ENCODE measurements around the gene CRYBA4.
"Not testable (repeated sequence)": the region's sequence is repeated elsewhere in the genome, so short reads cannot be mapped to it uniquely, and the experiment has no call there.

The CRYBA4 gene

GRCh38 chr22:26602127-26602526, 19.6 kb upstream of the CRYBA4 start:
- Histone ChIP-seq H3K4me3 (ENCODE audit: low read length) (no peak overlapping the region), H3K27me3 (ENCODE audit: control insufficient read depth, insufficient read depth, low read length) (peaks cover 6% of the 10 kb centered on the region), H3K9ac (ENCODE audit: low read length) (no peak overlapping the region), H3K4me1 (ENCODE audit: control insufficient read depth, insufficient read depth, low read length) (no peaks in the 10 kb centered on the region), H3K36me3 (ENCODE audit: control insufficient read depth, insufficient read depth, low read length) (no peaks in the 10 kb centered on the region), H3K27ac (ENCODE audit: low read depth, low read length) (no peak overlapping the region)

GRCh38 chr22:26604368-26604767, 17.4 kb upstream of the CRYBA4 start:
- Histone ChIP-seq H3K9ac (ENCODE audit: low read length) (no peak overlapping the region), H3K4me3 (ENCODE audit: low read length) (no peak overlapping the region), H3K27me3 (ENCODE audit: control insufficient read depth, insufficient read depth, low read length) (peaks cover 5% of the 10 kb centered on the region), H3K36me3 (ENCODE audit: control insufficient read depth, insufficient read depth, low read length) (no peaks in the 10 kb centered on the region), H3K4me1 (ENCODE audit: control insufficient read depth, insufficient read depth, low read length) (no peaks in the 10 kb centered on the region), H3K27ac (ENCODE audit: low read depth, low read length) (no peak overlapping the region)

GRCh38 chr22:26606611-26607010, 15.2 kb upstream of the CRYBA4 start:
- no peaks in the 10 kb centered on the region for H3K27me3 ChIP-seq (ENCODE audit: control insufficient read depth, insufficient read depth, low read length)
- no peak overlapping the region for H3K9ac ChIP-seq (ENCODE audit: low read length)
- H3K36me3 ChIP-seq (ENCODE audit: control insufficient read depth, insufficient read depth, low read length) = no peaks in the 10 kb centered on the region
- no peak overlapping the region for H3K27ac ChIP-seq (ENCODE audit: low read depth, low read length)
- no peak overlapping the region for H3K4me3 ChIP-seq (ENCODE audit: low read length)
- H3K4me1 ChIP-seq (ENCODE audit: control insufficient read depth, insufficient read depth, low read length) = no peaks in the 10 kb centered on the region

GRCh38 chr22:26608129-26608528, 13.6 kb upstream of the CRYBA4 start:
- Histone ChIP-seq H3K9ac (ENCODE audit: low read length) (no peak overlapping the region), H3K27me3 (ENCODE audit: control insufficient read depth, insufficient read depth, low read length) (no peaks in the 10 kb centered on the region), H3K4me3 (ENCODE audit: low read length) (no peak overlapping the region), H3K4me1 (ENCODE audit: control insufficient read depth, insufficient read depth, low read length) (no peaks in the 10 kb centered on the region), H3K36me3 (ENCODE audit: control insufficient read depth, insufficient read depth, low read length) (no peaks in the 10 kb centered on the region), H3K27ac (ENCODE audit: low read depth, low read length) (no peak overlapping the region)

GRCh38 chr22:26609287-26609686, 12.5 kb upstream of the CRYBA4 start:
- Histone ChIP-seq H3K9ac (ENCODE audit: low read length) (no peak overlapping the region), H3K27me3 (ENCODE audit: control insufficient read depth, insufficient read depth, low read length) (no peaks in the 10 kb centered on the region), H3K36me3 (ENCODE audit: control insufficient read depth, insufficient read depth, low read length) (no peaks in the 10 kb centered on the region), H3K4me1 (ENCODE audit: control insufficient read depth, insufficient read depth, low read length) (no peaks in the 10 kb centered on the region), H3K4me3 (ENCODE audit: low read length) (no peak overlapping the region), H3K27ac (ENCODE audit: low read depth, low read length) (no peak overlapping the region)

- Histone ChIP-seq H3K27ac (ENCODE audit: low read depth, low read length) (no peak overlapping the region), H3K9ac (ENCODE audit: low read length) (no peak overlapping the region), H3K27me3 (ENCODE audit: control insufficient read depth, insufficient read depth, low read length) (no peaks in the 10 kb centered on the region), H3K4me1 (ENCODE audit: control insufficient read depth, insufficient read depth, low read length) (no peaks in the 10 kb centered on the region), H3K36me3 (ENCODE audit: control insufficient read depth, insufficient read depth, low read length) (no peaks in the 10 kb centered on the region), H3K4me3 (ENCODE audit: low read length) (no peak overlapping the region)
Measured at GRCh38 chr22:26610072-26610958, 11.4 kb upstream of the CRYBA4 start.

GRCh38 chr22:26610996-26611395, 10.8 kb upstream of the CRYBA4 start:
- Histone ChIP-seq H3K36me3 (ENCODE audit: control insufficient read depth, insufficient read depth, low read length) (no peaks in the 10 kb centered on the region), H3K9ac (ENCODE audit: low read length) (no peak overlapping the region), H3K27ac (ENCODE audit: low read depth, low read length) (no peak overlapping the region), H3K4me3 (ENCODE audit: low read length) (no peak overlapping the region), H3K4me1 (ENCODE audit: control insufficient read depth, insufficient read depth, low read length) (no peaks in the 10 kb centered on the region), H3K27me3 (ENCODE audit: control insufficient read depth, insufficient read depth, low read length) (no peaks in the 10 kb centered on the region)

- Histone ChIP-seq H3K27ac (ENCODE audit: low read depth, low read length) (no peak overlapping the region), H3K9ac (ENCODE audit: low read length) (no peak overlapping the region), H3K36me3 (ENCODE audit: control insufficient read depth, insufficient read depth, low read length) (no peaks in the 10 kb centered on the region), H3K27me3 (ENCODE audit: control insufficient read depth, insufficient read depth, low read length) (no peaks in the 10 kb centered on the region), H3K4me3 (ENCODE audit: low read length) (no peak overlapping the region), H3K4me1 (ENCODE audit: control insufficient read depth, insufficient read depth, low read length) (no peaks in the 10 kb centered on the region)
Measured at GRCh38 chr22:26612652-26613051, 9.1 kb upstream of the CRYBA4 start.

GRCh38 chr22:26613753-26614152, 8.0 kb upstream of the CRYBA4 start:
- H3K9ac ChIP-seq (ENCODE audit: low read length); H3K27ac ChIP-seq (ENCODE audit: low read depth, low read length); H3K27me3 ChIP-seq (ENCODE audit: control insufficient read depth, insufficient read depth, low read length); H3K4me3 ChIP-seq (ENCODE audit: low read length); H3K4me1 ChIP-seq (ENCODE audit: control insufficient read depth, insufficient read depth, low read length); H3K36me3 ChIP-seq (ENCODE audit: control insufficient read depth, insufficient read depth, low read length): not testable (repeated sequence)

GRCh38 chr22:26614322-26614721, 7.4 kb upstream of the CRYBA4 start:
- Histone ChIP-seq H3K9ac (ENCODE audit: low read length) (no peak overlapping the region), H3K27me3 (ENCODE audit: control insufficient read depth, insufficient read depth, low read length) (no peaks in the 10 kb centered on the region), H3K4me3 (ENCODE audit: low read length) (no peak overlapping the region), H3K4me1 (ENCODE audit: control insufficient read depth, insufficient read depth, low read length) (no peaks in the 10 kb centered on the region), H3K27ac (ENCODE audit: low read depth, low read length) (no peak overlapping the region), H3K36me3 (ENCODE audit: control insufficient read depth, insufficient read depth, low read length) (no peaks in the 10 kb centered on the region)

GRCh38 chr22:26615149-26615548, 6.6 kb upstream of the CRYBA4 start:
- no peak overlapping the region for H3K27ac ChIP-seq (ENCODE audit: low read depth, low read length)
- H3K27me3 ChIP-seq (ENCODE audit: control insufficient read depth, insufficient read depth, low read length) = no peaks in the 10 kb centered on the region
- no peaks in the 10 kb centered on the region for H3K36me3 ChIP-seq (ENCODE audit: control insufficient read depth, insufficient read depth, low read length)
- no peaks in the 10 kb centered on the region for H3K4me1 ChIP-seq (ENCODE audit: control insufficient read depth, insufficient read depth, low read length)
- no peak overlapping the region for H3K9ac ChIP-seq (ENCODE audit: low read length)
- H3K4me3 ChIP-seq (ENCODE audit: low read length) = no peak overlapping the region

- Histone ChIP-seq H3K27me3 (ENCODE audit: control insufficient read depth, insufficient read depth, low read length) (no peaks in the 10 kb centered on the region), H3K4me1 (ENCODE audit: control insufficient read depth, insufficient read depth, low read length) (no peaks in the 10 kb centered on the region), H3K36me3 (ENCODE audit: control insufficient read depth, insufficient read depth, low read length) (no peaks in the 10 kb centered on the region), H3K27ac (ENCODE audit: low read depth, low read length) (no peak overlapping the region), H3K4me3 (ENCODE audit: low read length) (no peak overlapping the region), H3K9ac (ENCODE audit: low read length) (no peak overlapping the region)
Measured at GRCh38 chr22:26615830-26616435, 5.8 kb upstream of the CRYBA4 start.

GRCh38 chr22:26616650-26617049, 5.1 kb upstream of the CRYBA4 start:
- no peaks in the 10 kb centered on the region for H3K36me3 ChIP-seq (ENCODE audit: control insufficient read depth, insufficient read depth, low read length)
- H3K9ac ChIP-seq (ENCODE audit: low read length) = no peak overlapping the region
- H3K4me1 ChIP-seq (ENCODE audit: control insufficient read depth, insufficient read depth, low read length) = no peaks in the 10 kb centered on the region
- H3K4me3 ChIP-seq (ENCODE audit: low read length) = no peak overlapping the region
- no peak overlapping the region for H3K27ac ChIP-seq (ENCODE audit: low read depth, low read length)
- no peaks in the 10 kb centered on the region for H3K27me3 ChIP-seq (ENCODE audit: control insufficient read depth, insufficient read depth, low read length)

All from rectal smooth muscle tissue (tissue), 1 donor.